HG02870 (cell line): Measurements from ENCODE around the gene APMAP.
"Not testable (repeated sequence)": the region's sequence is repeated elsewhere in the genome, so short reads cannot be mapped to it uniquely, and the experiment has no call there.

ENCODE experiments used
- ATAC-seq: cut with Tn5 transposase; IDR thresholded peaks from one replicate; pipeline ENCODE4 v1.9.1; 2021; ENCODE audit warnings: mild to moderate bottlenecking, moderate library complexity; ENCODE audit not compliant: unreplicated experiment

APMAP gene

GRCh38 chr20:25008388-25009217, 16.1 kb upstream of the APMAP start:
- no peak for ATAC-seq

DNA sequence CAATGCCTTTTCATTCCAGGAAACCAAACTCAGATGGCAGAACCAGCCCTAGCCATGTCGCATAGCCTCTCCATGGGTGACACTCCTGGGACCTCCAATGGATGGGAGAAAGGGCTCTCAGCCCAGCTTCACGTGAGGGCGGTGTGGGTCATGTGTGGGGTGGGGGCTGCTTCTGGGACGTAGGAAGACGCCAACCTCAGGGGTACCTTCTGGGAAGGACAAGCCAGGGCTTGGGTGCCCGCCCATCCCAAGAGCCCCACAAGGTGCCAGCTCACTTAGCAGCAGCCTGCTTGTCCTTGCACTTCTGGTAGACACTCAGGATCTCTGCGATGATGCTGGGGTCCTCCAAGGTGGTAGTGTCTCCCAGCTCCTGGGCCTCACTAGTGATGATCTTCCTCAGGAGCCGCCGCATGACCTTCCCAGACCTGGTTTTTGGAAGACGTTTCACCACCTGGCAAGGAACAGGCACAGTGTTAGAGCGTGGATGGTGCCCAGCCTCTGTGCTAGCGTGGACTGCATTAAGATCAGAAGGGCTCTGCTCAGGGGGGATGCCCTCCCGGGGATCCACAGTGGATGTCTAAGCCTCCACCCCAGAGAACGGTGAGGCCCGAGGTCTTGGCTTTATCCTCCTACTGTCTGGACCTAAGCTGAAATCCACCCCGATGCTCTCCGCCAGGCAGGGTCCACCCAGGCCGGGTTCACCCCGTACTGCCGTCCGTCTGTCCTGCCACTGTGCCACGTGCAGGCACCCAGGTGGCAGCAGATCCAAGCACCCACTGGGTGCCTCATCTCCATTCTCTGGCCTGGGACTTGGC, 15.1 kb upstream of the APMAP start:
- ATAC-seq: no peak

DNA sequence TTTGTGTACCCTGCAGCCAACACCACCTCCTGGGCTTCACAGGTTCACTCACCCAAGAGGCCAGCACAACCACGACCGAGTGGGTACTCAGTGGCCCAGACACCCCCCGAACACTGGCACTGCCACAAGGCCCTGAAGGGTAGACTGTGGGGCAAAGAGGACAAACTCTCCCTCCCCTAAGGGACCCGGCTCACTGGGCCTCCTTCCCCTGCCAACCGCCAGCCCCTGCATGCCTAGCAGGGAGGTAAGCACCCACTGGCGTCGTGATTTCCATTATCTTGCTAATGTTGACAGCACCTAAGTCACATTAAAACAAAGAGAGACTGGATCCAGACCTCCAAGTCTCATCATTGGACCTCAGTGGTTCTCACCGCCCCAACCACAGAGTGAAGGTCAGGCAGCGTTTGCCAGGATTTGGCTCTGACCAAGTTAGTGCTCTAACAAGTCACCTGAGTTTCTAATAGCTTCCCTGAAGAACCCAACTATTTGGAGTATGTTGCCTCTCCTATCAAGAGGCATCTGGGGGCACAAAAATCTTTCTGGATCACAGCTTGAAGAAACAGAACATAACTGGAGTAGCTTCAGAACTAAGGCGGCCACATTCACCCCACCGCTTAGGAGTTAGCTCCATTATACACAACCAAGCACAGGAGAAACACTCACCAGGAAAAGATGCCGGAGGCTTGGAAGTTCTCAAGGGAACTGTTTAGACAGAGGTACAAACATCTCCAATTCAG, 14.0 kb upstream of the APMAP start:
- ATAC-seq: no peak

GRCh38 chr20:25005661-25006060, 13.1 kb upstream of the APMAP start:
- ATAC-seq: no peak

- no peak for ATAC-seq
Measured at GRCh38 chr20:25005220-25005619, 12.7 kb upstream of the APMAP start.

DNA sequence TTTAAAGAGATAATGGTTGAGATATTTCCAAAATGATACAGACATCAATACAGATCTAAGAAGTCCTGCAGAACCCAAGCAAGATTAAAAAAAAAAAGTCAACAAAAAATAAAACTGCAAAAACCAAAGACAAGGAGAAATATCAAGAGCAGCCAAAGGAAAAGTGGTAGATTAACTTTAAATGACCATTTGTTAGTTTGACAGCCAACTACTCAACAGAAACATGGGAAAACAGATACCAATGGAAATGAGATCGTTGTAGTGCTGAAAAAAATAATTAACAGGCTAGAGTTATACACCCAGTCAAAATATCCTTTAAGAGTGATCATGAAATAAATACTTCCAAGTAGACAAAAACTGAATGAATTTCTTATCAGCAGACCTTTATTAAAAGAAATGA, 10.5 kb upstream of the APMAP start:
- no peak for ATAC-seq

GRCh38 chr20:25001323-25001722, 8.8 kb upstream of the APMAP start:
- not testable (repeated sequence) for ATAC-seq

DNA sequence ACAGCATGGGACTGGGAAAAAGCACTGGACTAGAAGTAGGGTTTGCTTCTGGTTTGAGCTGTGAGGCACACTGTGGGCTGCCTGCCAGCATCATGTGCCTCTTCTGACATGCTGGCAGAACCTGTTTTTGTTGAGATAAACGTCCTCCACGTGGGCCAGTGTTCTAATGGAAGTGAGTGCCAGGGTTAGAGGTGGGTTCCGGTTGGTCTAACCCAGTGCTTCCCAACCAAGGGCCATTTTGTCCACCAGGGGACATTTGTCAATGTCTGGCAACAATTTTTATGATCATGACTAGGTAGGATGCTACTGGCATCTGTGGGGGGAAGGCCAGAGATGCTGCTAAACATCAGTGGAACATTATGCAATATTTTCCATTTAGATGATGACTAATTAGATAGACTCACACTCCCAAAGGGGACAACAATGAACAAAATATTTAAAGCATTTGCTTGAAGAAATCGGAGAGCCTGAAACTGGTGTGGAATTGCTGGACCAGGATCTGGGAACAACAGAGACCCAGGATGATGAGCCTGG, 7.8 kb upstream of the APMAP start:
- no peak for ATAC-seq

DNA sequence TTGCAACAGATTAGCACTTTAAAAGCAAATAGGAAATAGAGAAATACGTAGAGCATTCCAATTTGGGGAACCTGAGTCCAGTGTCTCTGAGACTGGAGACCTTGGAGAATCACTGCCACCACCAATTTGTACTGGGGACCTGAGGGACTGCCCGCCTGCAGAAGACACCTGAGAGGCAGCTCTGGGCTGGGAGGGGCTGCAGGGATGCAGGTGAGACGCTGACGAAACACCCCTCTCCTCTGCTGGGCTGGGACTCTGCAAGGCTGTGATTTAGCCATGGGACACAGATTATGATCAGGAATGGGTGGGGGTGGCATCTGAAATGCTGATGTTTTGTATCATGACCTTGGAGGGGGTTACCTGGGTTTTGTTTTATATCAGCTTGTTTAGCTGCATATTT, 7.0 kb upstream of the APMAP start:
- ATAC-seq: no peak

- no peak for ATAC-seq
Measured at GRCh38 chr20:24998631-24999445, 6.3 kb upstream of the APMAP start.

- ATAC-seq: no peak
Measured at GRCh38 chr20:24998121-24998520, 5.6 kb upstream of the APMAP start.

- ATAC-seq: no peak
Measured at GRCh38 chr20:24996449-24997377, 4.2 kb upstream of the APMAP start.

DNA sequence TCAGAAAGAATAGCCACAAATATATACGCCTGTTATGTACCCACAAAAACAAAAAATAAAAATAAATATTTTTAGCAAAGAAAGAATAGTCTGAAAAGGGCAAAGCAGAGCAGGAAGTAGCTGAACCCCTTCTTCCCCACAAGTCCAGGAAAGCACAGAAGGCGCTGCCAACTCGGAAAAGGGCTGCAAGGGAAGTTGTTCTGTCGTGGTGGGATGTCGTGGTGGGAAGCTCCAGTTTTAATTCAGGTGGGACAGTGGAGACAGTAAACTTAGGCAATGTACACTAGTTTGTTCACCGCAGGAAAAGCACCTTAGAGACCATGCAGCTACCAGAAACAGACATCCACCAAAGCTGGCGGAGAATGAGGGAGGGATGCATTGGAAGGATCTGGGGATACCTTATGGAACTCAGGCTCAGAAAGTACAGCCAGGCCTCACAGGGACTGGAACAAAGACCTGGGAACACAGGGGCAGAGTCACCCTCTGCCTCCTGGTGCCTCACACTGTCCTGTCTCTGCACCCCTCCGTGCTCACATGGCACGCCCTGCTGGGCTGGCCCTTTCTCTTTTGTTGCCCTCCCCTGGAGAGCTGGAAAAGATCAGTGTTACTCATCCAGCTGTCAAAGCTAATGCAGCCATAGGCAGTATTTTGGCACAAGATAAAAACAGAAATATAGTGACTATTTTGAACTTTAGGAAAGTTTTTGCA, 3.3 kb upstream of the APMAP start:
- no peak for ATAC-seq

GRCh38 chr20:24994470-24995368, 2.2 kb upstream of the APMAP start:
- ATAC-seq: no peak

DNA sequence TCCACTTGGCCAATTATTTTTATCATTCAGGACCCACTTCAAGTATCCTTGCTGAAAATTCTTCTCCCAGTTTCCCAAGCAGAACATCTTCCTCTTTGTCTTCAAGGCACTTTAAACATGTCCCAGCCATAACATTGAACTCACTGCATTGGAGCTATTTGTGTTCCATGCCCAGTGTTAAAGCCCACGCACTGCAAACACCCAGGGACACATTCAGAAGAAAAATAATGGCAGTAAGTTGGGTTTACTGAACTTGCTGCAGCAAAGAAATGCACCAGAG, 1.6 kb upstream of the APMAP start:
- no peak for ATAC-seq

DNA sequence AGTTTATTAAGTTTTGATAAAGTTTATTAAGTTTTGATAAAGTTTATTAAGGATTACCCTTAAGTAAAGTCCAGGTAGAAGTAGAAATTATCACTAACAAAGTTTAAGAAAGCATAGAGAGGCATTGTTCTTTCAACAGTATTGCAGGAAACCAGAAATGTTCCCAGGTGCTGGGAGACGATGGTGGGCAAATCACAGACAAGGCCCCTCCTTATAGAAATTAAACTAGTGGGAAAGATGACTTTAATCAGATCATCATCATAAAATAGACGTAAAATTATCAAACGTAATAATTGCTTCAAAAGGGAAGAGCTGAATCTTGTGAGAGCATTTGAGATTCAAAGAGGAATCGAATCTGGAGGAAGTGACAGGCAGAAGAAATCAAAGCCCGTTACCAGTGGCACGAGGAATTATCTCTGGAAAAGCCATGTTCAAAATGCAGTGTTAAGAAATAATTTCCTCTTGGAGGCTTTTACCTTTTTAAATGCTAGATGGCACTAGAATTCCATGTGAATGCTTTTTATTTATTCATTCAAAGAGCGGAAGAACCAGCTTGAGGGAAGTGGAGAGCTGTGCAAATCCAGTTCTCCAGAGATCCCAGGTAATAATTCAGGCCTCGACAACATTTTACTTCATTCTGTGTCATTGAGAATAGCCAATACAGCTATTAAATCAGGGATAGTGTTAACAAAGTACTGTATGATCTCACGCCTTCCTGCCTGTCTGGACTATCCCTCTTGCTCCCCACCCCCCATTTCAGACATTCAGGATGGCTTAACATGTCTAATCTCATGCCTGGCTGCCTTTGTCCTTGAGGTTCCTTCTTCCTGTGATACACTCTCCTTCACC, 1.0 kb upstream of the APMAP start:
- ATAC-seq: no peak

- peak; percentile 25 for ATAC-seq
Measured at GRCh38 chr20:24991897-24992486, 559 bp downstream of the APMAP start.
